Measurements from ENCODE around the gene P4HB. TPM values are rescaled to one million over a fixed set of nuclear protein-coding genes. Genes with fewer than 3 reads are reported as not detected.

Gene P4HB
- total and polyA plus RNA-seq, 2 experiments from 2014 or later = 206 to 620 TPM

GRCh38 chr17:81831957-81832607 is 28.3 kb downstream of the P4HB start:
- Mint-ChIP-seq H3K4me3 (peak overlapping the region; percentile 87), H3K27me3 (ENCODE audit: insufficient read depth, low read depth, poor library complexity) (peaks cover 9% of the 10 kb centered on the region), H3K27ac (no peak overlapping the region), H3K36me3 (ENCODE audit: low read depth) (peaks cover 3% of the 10 kb centered on the region; the same call in 2 of the 3 replicates), H3K4me1 (peaks cover 20% of the 10 kb centered on the region), H3K9me3 (no peaks in the 10 kb centered on the region)
- Histone ChIP-seq H3K4me3 (peak overlapping the region; percentile 84), H3K4me1 (ENCODE audit: insufficient read depth) (peaks cover 11% of the 10 kb centered on the region), H3K36me3 (ENCODE audit: insufficient read depth) (no peaks in the 10 kb centered on the region), H4K20me1 (replicated peaks; ENCODE audit: insufficient read depth) (no peaks in the 10 kb centered on the region; the same call in 1 of the 2 replicates), H3K27ac (ENCODE audit: low read depth) (no peak overlapping the region), H3F3A (replicated peaks; ENCODE audit: low read depth) (peaks cover 21% of the 10 kb centered on the region; the same call in 1 of the 2 replicates), H3K4me2 (peak overlapping the region; percentile 96), H3K9me2 (ENCODE audit: insufficient read depth) (no peaks in the 10 kb centered on the region), H3K27me3 (ENCODE audit: insufficient read depth) (no peaks in the 10 kb centered on the region), H2AFZ (no peak overlapping the region), H3K79me2 (replicated peaks; ENCODE audit: insufficient read depth) (peaks cover 9% of the 10 kb centered on the region)
- TF ChIP-seq ETS1 (IDR thresholded peaks at IDR 0.05) (no peak), STAT1 (IDR thresholded peaks at IDR 0.05; ENCODE audit: unreplicated experiment) (no peak), EZH2phosphoT487 (IDR thresholded peaks at IDR 0.05; ENCODE audit: unreplicated experiment) (no peak), NANOG (IDR thresholded peaks at IDR 0.05; ENCODE audit: borderline replicate concordance) (no peak), ZNF114 (CRISPR knock-in tag; IDR thresholded peaks at IDR 0.05) (no peak), POLR2AphosphoS5 (IDR thresholded peaks at IDR 0.05; ENCODE audit: low read depth) (no peak), ZNF331 (CRISPR knock-in tag; IDR thresholded peaks at IDR 0.05; ENCODE audit: low read depth) (no peak), EZH2 (IDR thresholded peaks at IDR 0.05; ENCODE audit: low read depth, unreplicated experiment) (no peak), ZNF462 (CRISPR knock-in tag; IDR thresholded peaks at IDR 0.05) (no peak), REST (IDR thresholded peaks at IDR 0.05; ENCODE audit: unreplicated experiment) (no peak), JUNB (IDR thresholded peaks at IDR 0.05; ENCODE audit: unreplicated experiment) (no peak)
- peak; percentile 8 for ATAC-seq
- DNase-seq (ENCODE audit: low spot score) = no peak

All from GM23338 (cell line).